Measurements from ENCODE around the gene SLC49A3.
"Not testable (repeated sequence)": the region's sequence is repeated elsewhere in the genome, so short reads cannot be mapped to it uniquely, and the experiment has no call there.

Gene SLC49A3

DNA sequence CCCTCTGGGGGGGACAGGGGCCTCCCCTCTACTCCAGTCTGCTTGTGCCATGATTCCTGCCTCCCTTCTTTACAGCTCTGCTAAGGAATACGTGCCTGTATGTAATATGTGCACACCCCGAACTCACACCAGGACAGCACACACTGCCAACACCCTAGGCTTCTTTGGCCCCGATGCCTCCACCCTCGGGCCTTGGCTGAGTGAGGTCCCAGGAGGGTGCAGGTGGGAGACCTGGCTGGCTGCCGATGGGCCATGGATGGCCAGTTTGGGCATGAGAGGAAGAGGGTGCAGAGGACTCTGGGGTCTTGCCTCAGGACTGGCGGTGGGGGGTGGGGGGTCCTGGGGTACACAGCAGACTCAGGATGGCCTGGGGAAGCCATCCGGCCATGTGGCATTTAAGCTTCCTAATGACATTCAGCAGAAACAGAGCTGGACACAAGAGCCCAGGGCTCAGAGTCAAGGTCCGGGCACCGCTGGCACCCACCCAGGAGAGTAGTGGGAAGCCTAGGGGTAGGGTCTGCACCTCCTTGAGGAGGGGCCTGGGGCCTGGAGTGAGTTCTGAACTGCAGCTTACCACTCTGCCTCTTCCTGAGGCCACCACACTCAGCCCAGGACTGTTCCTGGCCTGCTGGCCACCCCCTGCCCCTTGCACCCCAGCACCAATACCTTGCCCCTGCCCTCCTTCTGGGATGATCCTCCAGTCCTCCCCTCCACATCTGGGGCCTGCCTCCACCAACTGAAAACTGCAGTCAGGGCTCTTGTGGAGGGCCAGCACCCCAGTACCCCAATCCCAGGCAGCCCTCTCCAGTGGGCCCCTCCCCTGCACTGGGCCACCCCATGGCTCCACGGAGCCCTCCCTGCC, 14.6 kb upstream of the SLC49A3 start:
- no peak for DNase-seq (ENCODE audit: low read depth in 2 of 2, low spot score in 1 of 2)

DNA sequence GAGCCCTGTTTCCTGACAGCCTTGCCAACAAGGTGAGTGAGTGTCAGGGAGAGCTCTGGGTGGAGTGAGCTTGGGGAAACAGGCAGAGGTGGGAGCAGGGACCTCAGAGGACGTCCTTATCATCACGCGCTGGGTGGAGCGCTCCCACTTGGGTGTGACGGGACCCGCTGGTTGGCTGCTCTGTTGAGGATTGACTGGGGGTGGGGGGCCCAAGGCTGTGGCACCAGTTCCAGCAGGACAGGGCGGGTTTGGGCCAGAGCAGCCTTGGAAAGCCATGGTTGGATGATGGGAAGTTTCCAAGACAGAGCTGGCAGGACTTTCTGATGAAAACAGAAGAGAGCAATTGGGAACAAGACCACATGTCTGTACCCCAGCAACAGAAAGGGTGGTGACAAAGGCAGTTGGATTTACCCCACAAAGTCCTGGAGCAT, 13.7 kb upstream of the SLC49A3 start:
- no peak for DNase-seq (ENCODE audit: low read depth in 2 of 2, low spot score in 1 of 2)

DNA sequence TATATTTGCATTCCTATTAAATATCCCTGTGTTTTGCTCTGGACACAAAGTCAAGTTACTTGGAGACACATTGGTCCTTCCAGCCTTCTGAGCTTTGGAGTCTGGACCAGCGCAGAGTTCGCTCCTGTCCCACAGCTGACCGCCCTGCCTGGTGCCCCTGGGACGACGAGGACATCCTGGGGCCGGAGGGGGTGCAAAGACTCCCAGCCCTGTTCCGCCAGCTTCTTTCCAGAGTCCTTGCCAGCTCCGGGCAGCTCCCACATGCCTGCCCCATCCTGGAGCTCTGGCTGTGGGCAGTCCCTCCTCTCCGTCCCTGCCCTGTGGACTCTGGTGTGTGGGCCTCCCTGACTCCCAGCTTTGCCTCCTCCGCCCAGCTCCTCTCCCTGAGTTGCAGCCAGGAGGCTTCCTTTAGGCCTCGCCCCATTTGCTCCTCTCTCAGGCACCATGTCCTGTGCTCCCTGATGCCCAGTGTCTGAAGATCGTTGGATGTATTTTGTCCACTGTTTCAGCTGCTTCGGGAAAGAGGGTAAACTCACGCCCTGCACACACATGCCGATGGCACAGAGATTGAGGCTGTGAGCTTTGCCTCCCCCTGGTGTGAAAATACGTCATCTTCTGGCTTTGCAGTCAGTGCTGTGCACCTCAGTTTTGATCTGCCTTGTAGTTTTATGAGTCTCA, 11.8 kb upstream of the SLC49A3 start:
- DNase-seq (ENCODE audit: low read depth in 2 of 2, low spot score in 1 of 2), result no peak

DNA sequence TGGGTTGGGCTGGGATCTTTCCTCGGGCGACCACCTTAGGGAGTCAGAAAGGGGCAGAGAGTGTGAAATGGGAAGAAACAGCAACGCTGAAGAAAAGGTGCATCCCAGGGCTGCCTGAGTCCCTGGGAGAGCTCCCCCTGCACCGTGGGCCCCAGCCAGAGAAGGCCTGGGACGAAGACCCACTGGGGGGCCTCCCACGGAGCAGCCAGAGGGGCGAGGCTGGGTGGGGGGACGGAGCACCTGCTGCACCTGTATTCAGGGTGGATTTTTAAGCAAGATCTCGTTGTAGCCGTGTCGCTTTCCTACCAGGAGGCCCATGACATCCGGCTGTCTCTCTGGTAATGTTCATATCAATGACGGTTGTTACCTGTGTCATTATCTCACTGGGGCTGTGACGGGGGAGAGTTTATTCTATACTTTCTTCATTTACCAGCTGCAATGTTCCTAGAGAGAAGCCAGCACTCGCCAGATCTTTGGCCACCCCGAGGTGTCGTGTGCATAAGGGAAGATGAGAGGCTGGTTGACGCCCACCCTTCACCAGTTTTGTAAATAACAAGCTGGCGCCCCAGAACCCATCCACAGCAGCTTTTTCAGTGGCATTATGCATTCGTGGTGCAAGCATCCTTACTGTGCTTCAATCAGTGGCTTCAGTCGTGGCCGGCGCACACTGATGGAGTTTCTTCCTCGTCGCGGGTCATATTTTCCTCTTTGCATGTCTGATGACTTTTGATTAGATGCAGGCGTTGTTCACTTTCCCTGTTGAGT, 11.0 kb upstream of the SLC49A3 start:
- DNase-seq (ENCODE audit: low read depth in 2 of 2, low spot score in 1 of 2), result no peak

DNA sequence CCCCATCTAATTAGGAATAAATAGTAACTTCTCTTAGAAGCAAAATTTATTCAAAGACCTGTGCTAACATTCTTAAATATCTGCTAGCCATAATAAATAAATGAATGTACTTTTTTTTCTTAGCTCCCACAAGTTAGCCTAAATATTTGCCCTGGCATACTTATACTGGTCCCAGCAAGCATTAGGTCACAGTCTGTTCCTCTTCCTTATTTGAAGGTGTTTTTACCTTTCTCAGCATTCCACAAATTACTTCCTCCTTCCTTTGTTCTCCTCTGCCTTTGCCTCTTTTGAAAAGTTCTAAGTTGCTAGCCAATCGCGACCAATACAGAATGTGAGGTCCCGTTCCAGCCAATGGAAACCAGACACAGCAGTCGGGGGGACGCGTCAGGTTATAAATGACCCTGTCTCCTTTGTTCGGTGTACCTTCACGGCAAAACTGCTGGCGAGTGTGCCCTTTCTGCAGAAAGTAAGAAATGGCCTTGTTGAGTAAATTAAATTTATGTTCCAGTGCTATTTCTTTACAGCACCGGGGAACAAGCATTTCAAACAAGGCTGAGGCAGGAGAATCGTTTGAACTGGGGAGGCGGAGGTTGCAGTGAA, 5.5 kb upstream of the SLC49A3 start:
- DNase-seq (ENCODE audit: low read depth in 2 of 2, low spot score in 1 of 2), result not testable (repeated sequence)

DNA sequence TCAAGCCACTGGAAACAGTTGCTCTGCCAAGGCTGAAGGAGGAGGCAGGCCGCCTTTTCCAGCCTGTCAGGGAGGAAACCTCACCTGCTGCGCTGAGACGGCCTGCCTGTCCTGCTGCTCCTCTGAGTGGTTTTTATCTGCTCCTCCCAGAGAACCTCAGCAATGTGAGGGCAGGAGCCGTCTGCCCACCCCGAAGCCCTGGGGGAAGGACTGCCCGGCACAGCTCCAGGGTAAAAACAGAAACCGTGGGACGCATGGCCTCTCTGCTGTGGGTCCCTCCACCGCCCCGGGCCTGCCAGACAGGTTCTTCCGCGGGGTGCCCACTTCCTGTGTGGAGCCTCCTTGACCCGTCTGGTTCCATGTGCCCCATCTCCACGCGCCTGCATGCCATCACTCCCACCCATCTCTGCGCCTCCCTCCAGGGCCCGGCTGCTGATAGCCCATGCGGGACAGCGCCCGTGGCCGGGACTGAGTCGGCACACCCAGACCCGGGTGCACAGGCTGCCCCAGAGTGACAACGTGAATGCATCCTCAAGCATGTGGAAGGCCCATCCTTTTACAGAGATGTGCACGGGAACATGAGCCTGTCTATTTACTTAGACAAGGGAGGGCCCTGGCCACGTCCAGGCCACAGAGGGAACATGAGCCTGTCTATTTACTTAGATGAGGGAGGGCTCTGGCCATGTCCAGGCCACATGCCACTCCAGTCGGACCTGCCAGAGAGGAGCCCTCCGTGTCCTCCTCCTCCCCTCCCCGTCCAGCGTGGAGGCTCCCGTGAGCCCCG, 4.0 kb upstream of the SLC49A3 start:
- DNase-seq (ENCODE audit: low read depth in 2 of 2, low spot score in 1 of 2), result no peak

DNA sequence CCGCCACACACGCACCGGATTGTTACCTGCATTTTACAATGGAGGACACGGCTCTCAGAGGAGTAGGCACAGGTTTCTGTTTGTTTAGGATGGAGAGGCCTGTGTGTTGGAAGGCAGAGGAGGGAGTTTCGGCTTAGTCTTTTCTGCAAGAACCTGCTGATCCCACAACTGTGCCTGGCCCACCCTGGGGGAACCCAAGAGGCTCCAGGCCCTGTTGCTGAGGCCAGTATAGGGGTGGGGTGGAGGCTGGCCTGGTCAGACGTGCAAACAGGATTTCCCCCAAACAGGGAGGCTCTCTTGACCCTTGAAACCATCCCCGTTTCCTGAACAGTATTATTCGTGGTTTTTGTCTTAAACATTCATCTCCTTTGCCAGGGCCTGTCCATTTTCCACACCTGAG, 772 bp upstream of the SLC49A3 start:
- no peak for DNase-seq (ENCODE audit: low read depth in 2 of 2, low spot score in 1 of 2)

DNA sequence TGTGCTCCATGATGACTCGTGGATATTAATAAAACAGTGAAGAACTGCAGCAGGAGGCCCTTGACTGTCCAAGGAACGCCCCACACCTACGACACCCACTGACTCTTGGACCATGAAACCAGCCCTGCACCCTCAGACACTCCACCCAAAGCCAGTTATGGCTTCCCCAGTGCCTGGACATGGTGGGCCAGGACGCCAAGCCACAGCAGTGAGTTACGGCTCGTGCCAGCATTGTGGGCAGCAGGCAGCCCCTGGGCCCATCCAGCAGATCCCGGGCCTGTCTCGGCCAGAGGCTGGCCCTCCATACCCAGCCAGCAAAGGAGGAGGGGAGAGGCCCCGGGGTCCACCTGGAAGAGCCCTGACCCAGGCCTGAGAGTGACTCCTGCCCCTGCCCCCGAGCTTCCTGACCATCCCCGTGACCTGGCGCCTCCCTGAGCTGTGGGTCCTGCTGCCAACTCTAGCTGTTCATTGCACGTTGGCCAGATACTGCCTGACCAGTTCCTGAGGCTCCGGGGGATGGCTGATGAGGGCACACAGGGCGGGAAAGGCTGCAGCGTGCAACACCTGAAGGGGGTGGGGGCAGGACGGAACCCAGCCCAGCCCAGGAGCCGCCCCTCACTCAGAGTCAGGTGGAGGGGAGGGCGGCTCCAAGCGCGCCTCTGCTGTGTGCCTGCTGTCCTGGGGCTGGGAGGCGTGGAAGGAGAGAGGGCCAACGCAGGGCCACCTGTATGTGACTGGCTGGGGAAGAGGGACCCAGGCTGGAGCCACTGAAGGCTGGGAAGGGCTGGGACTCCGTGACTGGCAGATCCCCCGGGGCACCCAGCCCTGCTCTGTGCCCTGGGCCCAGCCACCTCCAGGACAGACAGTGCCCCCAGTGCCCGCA, 739 bp downstream of the SLC49A3 start:
- no peak for DNase-seq (ENCODE audit: low read depth in 2 of 2, low spot score in 1 of 2)

DNA sequence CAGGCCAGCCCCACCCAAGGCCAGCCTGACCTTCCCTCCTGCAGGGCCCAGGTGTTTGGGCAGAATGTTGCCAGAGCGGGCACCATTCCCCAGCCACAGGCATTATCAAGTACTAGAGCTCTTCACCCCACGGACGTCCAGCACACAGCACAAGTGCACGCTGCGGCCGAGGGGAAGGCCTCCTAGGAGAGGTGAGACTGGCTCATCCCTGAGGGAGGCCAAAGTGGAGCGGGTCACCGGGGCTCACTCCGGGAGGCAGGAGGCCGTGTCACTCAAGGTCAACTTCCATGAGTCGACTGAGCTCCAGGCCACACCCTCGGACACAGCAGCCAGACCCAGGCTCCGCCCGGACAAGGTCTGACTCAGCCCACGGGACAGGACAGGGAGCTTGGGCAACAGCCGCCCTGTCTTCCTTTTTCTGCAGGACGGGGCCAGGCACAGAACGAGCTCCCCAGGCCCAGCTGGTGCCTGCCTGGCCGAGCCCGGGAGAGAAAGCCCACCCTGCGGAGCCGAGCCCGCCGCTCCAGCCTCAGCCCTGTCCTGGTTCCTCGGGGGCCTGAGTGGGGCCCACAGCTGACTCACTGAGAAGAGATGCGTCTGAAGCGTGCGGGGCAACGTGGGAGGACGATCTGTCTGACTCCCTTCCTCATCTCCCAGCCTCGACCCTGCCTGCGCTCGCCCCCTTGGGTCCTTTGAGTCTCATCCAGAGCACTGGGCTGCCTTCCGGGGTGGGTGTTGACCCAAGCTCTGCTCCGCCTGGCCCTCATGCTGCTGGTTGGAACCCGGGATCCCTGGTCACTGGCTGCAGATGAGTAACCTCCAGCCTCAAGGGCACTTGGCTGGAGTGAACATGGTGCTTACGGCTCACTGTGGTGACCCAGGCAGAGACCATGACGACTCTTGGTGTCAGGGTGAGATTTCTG, 1.6 kb downstream of the SLC49A3 start:
- no peak for DNase-seq (ENCODE audit: low read depth in 2 of 2, low spot score in 1 of 2)

DNA sequence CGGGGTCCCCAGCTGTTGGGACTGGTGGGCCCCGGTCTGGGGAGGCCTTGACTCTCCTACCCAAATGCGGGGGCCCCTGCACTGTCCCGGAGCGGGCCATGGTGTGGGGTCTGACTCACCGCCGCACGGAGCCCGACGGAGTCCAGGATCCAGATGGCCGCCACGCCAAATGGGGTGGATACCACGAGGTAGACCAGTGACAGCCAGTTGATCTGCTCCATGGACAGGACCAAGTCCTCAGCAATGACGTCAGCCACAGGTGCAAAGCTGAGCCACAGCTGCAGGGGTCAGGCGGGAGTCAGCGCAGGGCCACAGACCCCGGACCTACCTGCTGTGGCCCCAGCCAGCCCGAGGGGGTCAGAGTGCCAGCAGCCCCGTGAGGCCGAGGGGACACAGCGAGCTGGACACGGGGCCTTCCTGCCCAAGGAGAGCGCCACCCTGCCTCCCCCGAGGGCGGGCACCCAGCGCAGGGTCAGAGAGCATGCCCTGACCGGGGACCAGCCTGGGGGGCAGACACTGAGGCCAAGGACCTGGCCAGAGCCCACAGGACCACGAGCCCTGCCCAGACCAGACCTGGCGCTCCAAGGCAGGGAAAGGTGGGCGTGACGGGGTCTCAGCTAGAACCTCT, 2.4 kb downstream of the SLC49A3 start:
- no peak for DNase-seq (ENCODE audit: low read depth in 2 of 2, low spot score in 1 of 2)

DNA sequence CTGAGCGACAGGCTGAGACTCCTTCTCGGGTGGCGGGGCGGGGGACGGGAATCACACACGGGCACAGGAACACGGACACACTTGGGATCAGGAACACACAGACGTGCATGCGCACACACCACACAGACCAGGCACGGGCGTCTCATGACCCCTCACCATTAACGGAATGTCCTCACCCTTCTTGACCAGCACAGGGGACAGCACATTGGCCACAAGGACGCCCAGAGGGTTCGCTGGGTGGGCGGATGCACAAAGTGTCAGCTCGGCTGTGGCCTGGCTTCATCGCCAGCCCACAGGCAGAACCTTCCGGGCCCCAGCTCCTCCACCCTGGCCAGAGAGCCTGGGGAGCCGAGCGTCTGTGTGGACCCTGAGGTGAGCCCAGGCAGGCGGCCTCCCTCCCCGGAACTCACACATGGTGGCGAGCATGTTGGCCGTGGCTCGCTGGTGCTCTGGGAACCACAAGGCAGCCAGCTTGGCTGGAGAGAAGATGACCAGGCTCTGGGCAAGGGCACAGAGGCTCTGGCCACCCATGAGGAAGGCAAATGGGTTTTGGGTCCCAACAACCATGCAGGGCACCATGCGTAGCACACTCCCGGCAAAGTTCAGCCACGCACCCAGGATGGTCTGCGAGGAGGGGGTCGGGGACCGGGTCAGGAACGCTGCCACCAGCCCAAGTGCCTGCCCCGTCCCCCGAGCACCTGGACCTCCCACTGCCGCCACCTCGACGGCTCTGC, 3.1 kb downstream of the SLC49A3 start:
- no peak for DNase-seq (ENCODE audit: low read depth in 2 of 2, low spot score in 1 of 2)

DNA sequence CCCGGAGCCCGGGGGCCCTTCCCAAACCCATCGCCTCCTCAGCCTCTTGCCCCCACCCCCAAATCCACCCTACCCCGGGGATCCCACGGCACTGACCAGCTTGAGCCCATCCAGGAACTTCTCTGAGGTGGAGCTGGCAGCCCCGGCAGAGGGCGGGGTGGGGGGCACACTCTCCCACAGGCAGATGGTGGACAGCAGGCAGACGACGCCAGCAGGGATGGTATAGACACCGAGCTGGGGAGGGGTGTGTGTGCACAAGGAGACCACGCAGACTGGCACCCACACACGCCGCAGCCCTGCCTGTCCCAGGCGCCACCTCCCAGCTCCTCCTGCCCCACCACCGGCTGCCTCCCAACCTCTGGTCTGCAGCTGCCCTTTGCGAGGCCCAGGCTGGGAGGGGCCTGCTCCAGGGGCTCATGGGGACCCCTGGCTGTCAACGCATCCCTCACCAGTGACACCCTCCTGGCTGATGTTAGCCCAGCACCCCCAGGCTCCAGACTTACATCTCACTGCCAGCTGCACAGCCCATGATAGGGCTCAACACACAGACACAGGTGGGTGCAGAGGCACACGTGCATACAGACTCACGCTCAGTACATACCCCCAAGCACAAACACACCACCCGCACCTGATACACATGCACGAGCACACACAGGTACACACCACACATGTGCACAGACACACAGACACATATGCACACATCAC, 4.2 kb downstream of the SLC49A3 start:
- DNase-seq (ENCODE audit: low read depth in 2 of 2, low spot score in 1 of 2), result no peak

DNA sequence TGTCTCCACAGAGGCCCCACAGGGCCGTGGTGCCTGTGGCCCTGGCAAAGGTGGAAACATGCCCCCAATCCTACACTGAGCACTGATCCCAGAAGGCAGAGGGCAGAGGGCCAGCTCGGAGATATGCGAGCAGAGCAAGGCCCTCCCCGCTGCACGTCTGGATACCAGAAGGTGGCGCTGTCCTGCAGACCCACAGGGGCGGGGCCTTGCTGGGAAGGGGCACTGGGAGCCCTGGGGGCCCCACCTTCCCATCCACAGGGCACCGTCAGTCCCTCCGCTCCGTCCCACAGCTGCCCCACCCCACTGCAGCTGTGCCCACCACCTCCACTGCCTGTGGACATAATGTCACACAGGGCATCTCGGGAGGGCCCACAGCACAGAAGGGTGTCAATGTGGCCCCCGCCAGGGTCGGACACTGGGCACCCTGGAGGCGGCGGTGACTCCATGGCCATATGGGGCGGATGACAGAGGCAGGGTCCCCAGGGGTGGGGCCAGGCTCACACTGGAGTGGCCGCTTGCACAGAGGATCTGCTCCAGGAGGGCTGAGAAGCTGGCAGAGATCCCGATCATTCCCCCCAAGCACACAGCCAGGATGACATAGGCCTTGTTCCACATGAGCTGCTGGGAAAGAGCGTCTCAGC, 4.8 kb downstream of the SLC49A3 start:
- DNase-seq (ENCODE audit: low read depth in 2 of 2, low spot score in 1 of 2), result no peak

DNA sequence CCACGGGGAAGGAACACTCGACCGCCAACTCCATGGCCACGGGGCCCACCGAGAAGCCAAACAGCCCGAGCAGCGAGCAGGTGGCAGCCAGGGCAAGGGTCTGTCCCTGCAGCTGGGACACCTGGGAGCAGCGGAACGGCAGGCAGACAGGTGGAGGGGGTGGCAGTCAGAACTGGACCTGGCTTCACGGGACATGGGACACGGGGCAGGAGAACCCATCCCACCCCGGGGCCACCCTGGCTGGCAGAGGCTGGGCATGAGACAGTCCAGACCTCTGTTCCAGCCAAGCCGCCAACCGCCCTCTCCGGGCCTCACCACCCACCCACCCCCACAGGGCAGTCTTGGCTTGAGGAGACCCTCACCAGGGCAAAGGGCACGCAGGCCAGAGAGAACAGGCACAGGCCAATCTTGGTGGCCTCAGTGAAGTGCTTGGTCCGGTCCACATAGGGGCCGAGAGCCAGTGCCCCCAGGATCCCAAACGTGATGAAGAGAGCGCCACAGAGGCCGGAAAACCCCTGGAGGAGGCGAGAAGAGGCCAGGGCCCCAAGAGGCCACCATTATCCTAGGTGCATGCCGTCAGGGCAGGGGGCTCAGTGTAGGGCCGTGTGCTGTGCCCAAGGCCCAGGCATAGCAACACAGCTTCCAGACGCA, 5.6 kb downstream of the SLC49A3 start:
- DNase-seq (ENCODE audit: low read depth in 2 of 2, low spot score in 1 of 2), result no peak

DNA sequence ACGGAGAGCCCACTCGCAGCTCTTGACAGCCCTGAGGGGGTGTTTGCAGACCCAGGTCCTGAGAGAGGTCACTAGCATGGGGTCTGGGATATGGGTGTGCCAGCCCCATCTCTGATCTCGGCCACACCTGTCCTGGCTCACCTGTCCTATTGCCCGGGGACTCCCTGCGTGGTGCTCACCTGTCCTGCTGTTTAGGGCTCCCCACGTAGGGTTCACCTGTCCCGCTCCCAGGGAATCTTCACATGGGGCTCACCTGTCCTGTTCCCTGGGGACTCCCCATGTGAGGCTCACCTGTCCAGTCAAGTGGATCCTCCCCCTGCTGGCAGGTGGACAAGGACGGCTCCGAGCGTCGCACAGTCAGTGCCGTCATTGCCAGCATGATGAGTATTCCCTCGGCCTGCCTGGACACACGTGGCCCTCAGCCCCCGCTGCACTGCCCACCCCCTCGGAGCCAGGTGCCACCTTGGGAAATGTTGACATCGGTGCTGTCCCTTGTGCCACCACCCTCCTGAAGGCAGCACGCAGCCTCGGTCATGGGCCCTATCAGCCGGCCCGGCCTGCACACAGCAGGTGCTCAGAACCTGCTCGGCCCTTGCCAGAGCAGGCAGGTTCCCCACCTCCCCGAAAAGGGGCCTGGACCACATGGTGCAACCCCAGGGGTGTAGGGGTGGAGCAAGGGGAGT, 6.3 kb downstream of the SLC49A3 start:
- DNase-seq (ENCODE audit: low read depth in 2 of 2, low spot score in 1 of 2), result no peak
